ENCODE results near the gene PCDHB16. TPM values are rescaled to one million over a fixed set of nuclear protein-coding genes. Genes with fewer than 3 reads are reported as not detected.
"Not testable (repeated sequence)": the region's sequence is repeated elsewhere in the genome, so short reads cannot be mapped to it uniquely, and the experiment has no call there.

PCDHB16 gene
- total RNA-seq, 1 donor from 2014 or later: 4.1 TPM

DNA sequence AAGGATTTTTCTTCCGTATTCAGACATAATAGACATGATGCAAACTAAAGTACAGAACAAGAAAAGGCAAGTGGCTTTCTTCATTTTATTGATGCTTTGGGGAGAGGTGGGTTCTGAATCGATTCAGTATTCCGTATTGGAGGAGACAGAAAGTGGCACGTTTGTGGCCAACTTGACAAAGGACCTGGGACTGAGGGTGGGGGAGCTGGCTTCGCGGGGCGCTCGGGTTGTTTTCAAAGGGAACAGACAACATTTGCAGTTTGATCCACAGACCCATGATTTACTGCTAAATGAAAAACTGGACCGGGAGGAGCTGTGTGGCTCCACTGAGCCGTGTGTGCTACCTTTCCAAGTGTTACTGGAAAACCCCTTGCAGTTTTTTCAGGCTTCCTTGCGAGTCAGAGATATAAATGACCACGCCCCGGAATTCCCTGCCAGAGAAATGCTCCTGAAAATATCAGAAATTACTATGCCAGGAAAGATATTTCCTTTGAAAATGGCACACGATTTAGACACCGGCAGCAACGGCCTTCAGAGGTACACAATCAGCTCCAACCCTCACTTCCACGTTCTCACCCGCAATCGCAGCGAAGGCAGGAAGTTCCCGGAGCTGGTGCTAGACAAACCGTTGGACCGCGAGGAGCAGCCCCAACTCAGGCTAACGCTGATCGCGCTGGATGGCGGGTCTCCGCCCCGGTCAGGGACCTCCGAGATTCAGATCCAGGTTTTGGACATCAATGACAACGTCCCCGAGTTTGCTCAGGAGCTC lies 31.8 kb upstream of the PCDHB16 start:
- no peaks in the 10 kb centered on the region for H3K4me1 ChIP-seq
- ATAC-seq (no peak), DNase-seq (no peak)
- H3K36me3 ChIP-seq: no peaks in the 10 kb centered on the region
- peak overlapping the region; percentile 7 for H3K4me3 ChIP-seq
- TF ChIP-seq, protein P1, sequence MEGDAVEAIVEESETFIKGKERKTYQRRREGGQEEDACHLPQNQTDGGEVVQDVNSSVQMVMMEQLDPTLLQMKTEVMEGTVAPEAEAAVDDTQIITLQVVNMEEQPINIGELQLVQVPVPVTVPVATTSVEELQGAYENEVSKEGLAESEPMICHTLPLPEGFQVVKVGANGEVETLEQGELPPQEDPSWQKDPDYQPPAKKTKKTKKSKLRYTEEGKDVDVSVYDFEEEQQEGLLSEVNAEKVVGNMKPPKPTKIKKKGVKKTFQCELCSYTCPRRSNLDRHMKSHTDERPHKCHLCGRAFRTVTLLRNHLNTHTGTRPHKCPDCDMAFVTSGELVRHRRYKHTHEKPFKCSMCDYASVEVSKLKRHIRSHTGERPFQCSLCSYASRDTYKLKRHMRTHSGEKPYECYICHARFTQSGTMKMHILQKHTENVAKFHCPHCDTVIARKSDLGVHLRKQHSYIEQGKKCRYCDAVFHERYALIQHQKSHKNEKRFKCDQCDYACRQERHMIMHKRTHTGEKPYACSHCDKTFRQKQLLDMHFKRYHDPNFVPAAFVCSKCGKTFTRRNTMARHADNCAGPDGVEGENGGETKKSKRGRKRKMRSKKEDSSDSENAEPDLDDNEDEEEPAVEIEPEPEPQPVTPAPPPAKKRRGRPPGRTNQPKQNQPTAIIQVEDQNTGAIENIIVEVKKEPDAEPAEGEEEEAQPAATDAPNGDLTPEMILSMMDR (IDR thresholded peaks at IDR 0.05): no peak
- peaks cover 5% of the 10 kb centered on the region for H3K27me3 ChIP-seq
- H3K27ac ChIP-seq: no peak overlapping the region
- H3K9me3 ChIP-seq: peaks cover 9% of the 10 kb centered on the region
- intact Hi-C loops (cut with DNase I): no loop called here

DNA sequence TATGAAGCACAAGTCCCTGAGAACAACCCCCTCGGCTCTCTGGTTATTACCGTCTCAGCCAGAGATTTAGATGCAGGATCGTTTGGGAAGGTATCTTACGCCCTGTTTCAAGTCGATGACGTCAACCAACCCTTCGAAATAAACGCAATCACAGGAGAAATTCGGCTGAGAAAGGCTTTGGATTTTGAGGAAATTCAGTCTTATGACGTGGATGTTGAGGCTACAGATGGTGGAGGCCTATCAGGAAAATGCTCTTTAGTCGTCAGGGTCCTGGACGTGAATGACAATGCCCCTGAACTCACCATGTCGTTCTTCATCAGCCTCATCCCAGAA lies 31.2 kb upstream of the PCDHB16 start:
- no peak for DNase-seq
- Histone ChIP-seq H3K36me3 (no peaks in the 10 kb centered on the region), H3K4me3 (no peak overlapping the region), H3K4me1 (no peaks in the 10 kb centered on the region), H3K9me3 (peaks cover 9% of the 10 kb centered on the region), H3K27ac (no peak overlapping the region), H3K27me3 (peaks cover 5% of the 10 kb centered on the region)
- TF ChIP-seq, protein P1 (IDR thresholded peaks at IDR 0.05): no peak
- intact Hi-C loops (cut with DNase I): no loop called here
- ATAC-seq: no peak

DNA sequence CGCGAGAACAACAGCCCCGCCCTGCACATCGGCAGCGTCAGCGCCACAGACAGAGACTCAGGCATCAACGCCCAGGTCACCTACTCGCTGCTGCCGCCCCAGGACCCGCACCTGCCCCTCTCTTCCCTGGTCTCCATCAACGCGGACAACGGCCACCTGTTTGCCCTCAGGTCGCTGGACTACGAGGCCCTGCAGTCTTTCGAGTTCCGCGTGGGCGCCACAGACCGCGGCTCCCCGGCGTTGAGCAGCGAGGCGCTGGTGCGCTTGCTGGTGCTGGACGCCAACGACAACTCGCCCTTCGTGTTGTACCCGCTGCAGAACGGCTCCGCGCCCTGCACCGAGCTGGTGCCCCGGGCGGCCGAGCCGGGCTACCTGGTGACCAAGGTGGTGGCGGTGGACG lies 30.6 kb upstream of the PCDHB16 start:
- intact Hi-C loops (cut with DNase I); H3K36me3 ChIP-seq; H3K4me1 ChIP-seq; ATAC-seq; H3K4me3 ChIP-seq; H3K27ac ChIP-seq; H3K9me3 ChIP-seq; DNase-seq: not testable (repeated sequence)
- peaks cover 11% of the 10 kb centered on the region for H3K27me3 ChIP-seq

DNA sequence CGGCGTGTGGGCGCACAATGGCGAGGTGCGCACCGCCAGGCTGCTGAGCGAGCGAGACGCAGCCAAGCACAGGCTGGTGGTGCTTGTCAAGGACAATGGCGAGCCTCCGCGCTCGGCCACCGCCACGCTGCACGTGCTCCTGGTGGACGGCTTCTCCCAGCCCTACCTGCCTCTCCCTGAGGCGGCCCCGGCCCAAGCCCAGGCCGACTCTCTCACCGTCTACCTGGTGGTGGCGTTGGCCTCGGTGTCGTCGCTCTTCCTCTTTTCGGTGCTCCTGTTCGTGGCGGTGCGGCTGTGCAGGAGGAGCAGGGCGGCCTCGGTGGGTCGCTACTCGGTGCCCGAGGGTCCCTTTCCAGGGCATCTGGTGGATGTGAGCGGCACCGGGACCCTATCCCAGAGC lies 30.1 kb upstream of the PCDHB16 start:
- H3K9me3 ChIP-seq; H3K4me3 ChIP-seq; H3K36me3 ChIP-seq; ATAC-seq; H3K4me1 ChIP-seq; DNase-seq; intact Hi-C loops (cut with DNase I); H3K27ac ChIP-seq: not testable (repeated sequence)
- H3K27me3 ChIP-seq: peaks cover 11% of the 10 kb centered on the region

DNA sequence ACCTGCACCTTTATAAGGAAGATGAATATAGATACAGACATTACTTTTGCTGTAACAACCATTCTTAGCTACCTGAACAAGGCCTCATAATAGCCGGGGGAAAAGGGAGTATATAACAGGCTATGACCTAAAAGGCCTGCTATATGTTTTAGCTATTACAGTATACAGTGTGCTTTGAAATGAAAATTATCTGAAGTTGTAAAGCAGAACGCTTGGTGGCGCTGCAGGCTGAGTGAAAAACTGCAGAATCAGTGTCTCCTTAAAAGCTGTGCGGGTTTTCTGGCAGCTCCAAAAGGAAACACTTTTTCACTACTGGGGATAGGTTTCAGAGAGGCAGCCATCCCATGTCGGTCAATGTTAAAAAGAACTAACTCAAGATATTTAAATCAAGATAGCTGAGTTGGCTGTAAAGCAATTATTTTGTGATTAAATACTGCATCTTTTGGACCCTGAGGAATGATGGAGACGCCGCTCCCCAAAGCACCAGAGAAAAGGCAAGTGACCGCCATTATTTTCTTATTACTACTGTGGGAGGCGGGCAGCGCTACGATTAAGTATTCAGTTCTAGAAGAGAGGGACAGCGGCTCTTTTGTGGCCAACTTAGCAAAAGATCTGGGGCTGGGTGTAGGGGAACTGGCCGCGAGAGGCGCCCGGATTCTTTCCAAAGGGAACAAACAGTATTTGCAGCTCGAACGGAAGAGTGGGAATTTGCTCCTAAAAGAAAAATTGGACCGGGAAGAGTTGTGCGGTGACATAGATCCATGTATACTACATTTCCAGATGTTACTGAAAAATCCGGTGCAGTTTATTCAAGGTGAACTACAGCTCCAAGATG lies 26.4 kb upstream of the PCDHB16 start:
- H3K27me3 ChIP-seq: peaks cover 7% of the 10 kb centered on the region
- H3K36me3 ChIP-seq: no peaks in the 10 kb centered on the region
- H3K4me3 ChIP-seq: no peak overlapping the region
- no peak overlapping the region for H3K27ac ChIP-seq
- TF ChIP-seq, protein P1 (IDR thresholded peaks at IDR 0.05): no peak
- intact Hi-C loops (cut with DNase I): no loop called here
- no peak for ATAC-seq
- no peak for DNase-seq
- no peaks in the 10 kb centered on the region for H3K4me1 ChIP-seq
- H3K9me3 ChIP-seq: peaks cover 4% of the 10 kb centered on the region

DNA sequence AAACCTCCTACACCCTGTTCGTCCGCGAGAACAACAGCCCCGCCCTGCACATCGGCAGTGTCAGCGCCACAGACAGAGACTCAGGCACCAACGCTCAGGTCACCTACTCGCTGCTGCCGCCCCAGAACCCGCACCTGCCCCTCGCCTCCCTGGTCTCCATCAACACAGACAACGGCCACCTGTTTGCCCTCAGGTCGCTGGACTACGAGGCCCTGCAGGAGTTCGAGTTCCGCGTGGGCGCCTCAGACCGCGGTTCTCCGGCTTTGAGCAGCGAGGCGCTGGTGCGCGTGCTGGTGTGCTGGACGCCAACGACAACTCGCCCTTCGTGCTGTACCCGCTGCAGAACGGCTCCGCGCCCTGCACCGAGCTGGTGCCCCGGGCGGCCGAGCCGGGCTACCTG lies 24.8 kb upstream of the PCDHB16 start:
- H3K4me1 ChIP-seq; H3K36me3 ChIP-seq; H3K27ac ChIP-seq; DNase-seq; H3K4me3 ChIP-seq; ATAC-seq; intact Hi-C loops (cut with DNase I); H3K27me3 ChIP-seq; H3K9me3 ChIP-seq: not testable (repeated sequence)

DNA sequence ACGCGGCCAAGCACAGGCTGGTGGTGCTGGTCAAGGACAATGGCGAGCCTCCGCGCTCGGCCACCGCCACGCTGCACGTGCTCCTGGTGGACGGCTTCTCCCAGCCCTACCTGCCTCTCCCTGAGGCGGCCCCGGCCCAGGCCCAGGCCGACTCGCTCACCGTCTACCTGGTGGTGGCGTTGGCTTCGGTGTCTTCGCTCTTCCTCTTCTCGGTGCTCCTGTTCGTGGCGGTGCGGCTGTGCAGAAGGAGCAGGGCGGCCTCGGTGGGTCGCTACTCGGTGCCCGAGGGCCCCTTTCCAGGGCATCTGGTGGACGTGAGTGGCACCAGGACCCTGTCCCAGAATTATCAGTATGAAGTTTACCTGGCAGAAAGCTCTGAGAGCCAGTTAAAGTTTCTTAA lies 24.3 kb upstream of the PCDHB16 start:
- intact Hi-C loops (cut with DNase I); DNase-seq: not testable (repeated sequence)

More for the DNA sequence above, 24.3 kb upstream of the PCDHB16 start:
- H3K36me3 ChIP-seq, H3K9me3 ChIP-seq, H3K27ac ChIP-seq, H3K4me3 ChIP-seq, H3K4me1 ChIP-seq, ATAC-seq, H3K27me3 ChIP-seq: not testable (repeated sequence)
